Measurements from ENCODE around the gene ZC3H12A. TPM values are rescaled to one million over a fixed set of nuclear protein-coding genes. Genes with fewer than 3 reads are reported as not detected.

ZC3H12A gene
- polyA plus RNA-seq, 2 of the 4 experiments (the other 2 are of a cell fraction) = 16.3 to 23.1 TPM

DNA sequence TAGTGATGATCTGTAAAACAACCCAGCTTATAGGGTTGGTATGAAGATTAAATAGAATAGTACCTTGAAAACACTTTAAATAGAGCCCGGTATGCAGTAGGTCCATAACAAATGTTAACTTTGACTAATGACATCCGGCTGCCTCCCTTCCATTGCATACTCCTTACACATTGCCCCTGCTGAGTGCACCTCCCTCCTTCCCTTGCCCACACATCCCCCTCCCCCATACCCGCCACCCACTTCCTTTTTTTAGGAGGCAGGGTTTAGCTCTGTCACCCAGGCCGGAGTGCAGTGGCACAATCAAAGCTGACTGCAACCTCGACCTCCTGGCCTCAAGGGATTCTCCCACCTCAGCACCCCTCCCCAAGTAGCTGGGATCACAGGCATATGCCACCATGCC lies 24.4 kb upstream of the ZC3H12A start (continued):
- TF ChIP-seq, protein P1, sequence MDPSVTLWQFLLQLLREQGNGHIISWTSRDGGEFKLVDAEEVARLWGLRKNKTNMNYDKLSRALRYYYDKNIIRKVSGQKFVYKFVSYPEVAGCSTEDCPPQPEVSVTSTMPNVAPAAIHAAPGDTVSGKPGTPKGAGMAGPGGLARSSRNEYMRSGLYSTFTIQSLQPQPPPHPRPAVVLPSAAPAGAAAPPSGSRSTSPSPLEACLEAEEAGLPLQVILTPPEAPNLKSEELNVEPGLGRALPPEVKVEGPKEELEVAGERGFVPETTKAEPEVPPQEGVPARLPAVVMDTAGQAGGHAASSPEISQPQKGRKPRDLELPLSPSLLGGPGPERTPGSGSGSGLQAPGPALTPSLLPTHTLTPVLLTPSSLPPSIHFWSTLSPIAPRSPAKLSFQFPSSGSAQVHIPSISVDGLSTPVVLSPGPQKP (IDR thresholded peaks at IDR 0.05; ENCODE audit: low read depth, low read length) = no peak
- TF ChIP-seq MAZ (IDR thresholded peaks at IDR 0.05; ENCODE audit: borderline replicate concordance, low read depth, low read length) (no peak), RNF2 (IDR thresholded peaks at IDR 0.05; ENCODE audit: borderline replicate concordance, low read depth) (no peak), CBX2 (IDR thresholded peaks at IDR 0.05; ENCODE audit: borderline replicate concordance, low read depth) (no peak), EHMT2 (IDR thresholded peaks at IDR 0.05; ENCODE audit: low read depth) (no peak)

DNA sequence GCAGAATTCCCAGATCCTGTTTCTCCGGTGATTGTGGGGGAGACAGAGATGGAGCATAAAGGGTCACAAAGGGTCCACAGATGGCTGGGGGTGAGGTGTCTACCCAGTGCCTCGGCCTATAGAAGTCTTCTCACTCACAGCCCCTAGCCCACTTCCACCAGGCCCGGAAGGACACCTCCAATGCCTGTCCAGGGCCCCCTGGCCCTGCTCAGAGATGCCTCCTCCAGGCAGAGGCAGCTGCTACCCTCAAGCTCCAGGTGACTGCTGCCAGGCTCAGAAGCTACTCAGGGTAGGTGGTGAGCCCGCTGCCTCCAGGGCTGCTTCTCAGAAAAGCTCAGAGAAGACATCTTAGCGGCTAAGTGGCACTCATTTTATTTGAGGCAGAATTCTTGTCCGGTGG lies 22.0 kb upstream of the ZC3H12A start:
- Histone ChIP-seq H3K4me1 (peaks cover 50% of the 10 kb centered on the region), H3K4me2 (peak overlapping the region; percentile 28; the same call in 2 of the 3 replicates), H3K9me3 (no peaks in the 10 kb centered on the region), H3K4me3 (no peak overlapping the region), H3K27ac (peak overlapping the region; percentile 64 to 93)
- DNase-seq (ENCODE audit: low read depth in 1 of 2, low spot score in 1 of 2) = no peak
- TF ChIP-seq ESRRA (IDR thresholded peaks at IDR 0.05; ENCODE audit: borderline replicate concordance, low read length) (no peak), ZSCAN20 (CRISPR knock-in tag; IDR thresholded peaks at IDR 0.05) (no peak), HOXB13 (CRISPR knock-in tag; IDR thresholded peaks at IDR 0.05; ENCODE audit: low read depth) (no peak), TP53 (CRISPR knock-in tag; IDR thresholded peaks at IDR 0.05) (no peak), CEBPB (IDR thresholded peaks at IDR 0.05) (no peak), ZFP36 (IDR thresholded peaks at IDR 0.05; ENCODE audit: borderline replicate concordance, partially characterized antibody) (no peak), NPAS2 (CRISPR knock-in tag; IDR thresholded peaks at IDR 0.05; ENCODE audit: borderline replicate concordance) (no peak)
- POLR2A ChIA-PET = no interaction called here
- ATAC-seq = no peak
- 73% methylated on average over 3 of the region's 6 CpGs for WGBS (ENCODE audit: missing lambda C conversion rate)
- CTCF ChIA-PET = interaction anchor here (0.6 to 13.1 kb wide), 5 partner anchors 18 to 342 kb away, joined by 3 to 209 read pairs (median 3); partner anchors contain the start of gene ZC3H12A
- FAIRE-seq = no peak

GRCh38 chr1:37453647-37454046 lies 20.7 kb upstream of the ZC3H12A start:
- TF ChIP-seq HOXB5 (CRISPR knock-in tag; IDR thresholded peaks at IDR 0.05) = no peak
- TF ChIP-seq NR3C1 (IDR thresholded peaks at IDR 0.05) = no peak
- TF ChIP-seq CBX8 (IDR thresholded peaks at IDR 0.05) = no peak
- TF ChIP-seq, protein P2, sequence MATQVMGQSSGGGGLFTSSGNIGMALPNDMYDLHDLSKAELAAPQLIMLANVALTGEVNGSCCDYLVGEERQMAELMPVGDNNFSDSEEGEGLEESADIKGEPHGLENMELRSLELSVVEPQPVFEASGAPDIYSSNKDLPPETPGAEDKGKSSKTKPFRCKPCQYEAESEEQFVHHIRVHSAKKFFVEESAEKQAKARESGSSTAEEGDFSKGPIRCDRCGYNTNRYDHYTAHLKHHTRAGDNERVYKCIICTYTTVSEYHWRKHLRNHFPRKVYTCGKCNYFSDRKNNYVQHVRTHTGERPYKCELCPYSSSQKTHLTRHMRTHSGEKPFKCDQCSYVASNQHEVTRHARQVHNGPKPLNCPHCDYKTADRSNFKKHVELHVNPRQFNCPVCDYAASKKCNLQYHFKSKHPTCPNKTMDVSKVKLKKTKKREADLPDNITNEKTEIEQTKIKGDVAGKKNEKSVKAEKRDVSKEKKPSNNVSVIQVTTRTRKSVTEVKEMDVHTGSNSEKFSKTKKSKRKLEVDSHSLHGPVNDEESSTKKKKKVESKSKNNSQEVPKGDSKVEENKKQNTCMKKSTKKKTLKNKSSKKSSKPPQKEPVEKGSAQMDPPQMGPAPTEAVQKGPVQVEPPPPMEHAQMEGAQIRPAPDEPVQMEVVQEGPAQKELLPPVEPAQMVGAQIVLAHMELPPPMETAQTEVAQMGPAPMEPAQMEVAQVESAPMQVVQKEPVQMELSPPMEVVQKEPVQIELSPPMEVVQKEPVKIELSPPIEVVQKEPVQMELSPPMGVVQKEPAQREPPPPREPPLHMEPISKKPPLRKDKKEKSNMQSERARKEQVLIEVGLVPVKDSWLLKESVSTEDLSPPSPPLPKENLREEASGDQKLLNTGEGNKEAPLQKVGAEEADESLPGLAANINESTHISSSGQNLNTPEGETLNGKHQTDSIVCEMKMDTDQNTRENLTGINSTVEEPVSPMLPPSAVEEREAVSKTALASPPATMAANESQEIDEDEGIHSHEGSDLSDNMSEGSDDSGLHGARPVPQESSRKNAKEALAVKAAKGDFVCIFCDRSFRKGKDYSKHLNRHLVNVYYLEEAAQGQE (IDR thresholded peaks at IDR 0.05) = no peak
- TF ChIP-seq MAX (IDR thresholded peaks at IDR 0.05) = no peak
- no peak for TF ChIP-seq HOXB13 (CRISPR knock-in tag; IDR thresholded peaks at IDR 0.05; ENCODE audit: low read depth)
- no peak for TF ChIP-seq FOSB (CRISPR knock-in tag; IDR thresholded peaks at IDR 0.05)
- no peak for TF ChIP-seq MYC (IDR thresholded peaks at IDR 0.05; ENCODE audit: borderline replicate concordance, low read length)
- TF ChIP-seq EHMT2 (IDR thresholded peaks at IDR 0.05; ENCODE audit: low read depth) = no peak
- TF ChIP-seq CHD2 (IDR thresholded peaks at IDR 0.05; ENCODE audit: low read length, partially characterized antibody) = no peak
- no peak for TF ChIP-seq ZSCAN20 (CRISPR knock-in tag; IDR thresholded peaks at IDR 0.05)
- TF ChIP-seq, protein P3, sequence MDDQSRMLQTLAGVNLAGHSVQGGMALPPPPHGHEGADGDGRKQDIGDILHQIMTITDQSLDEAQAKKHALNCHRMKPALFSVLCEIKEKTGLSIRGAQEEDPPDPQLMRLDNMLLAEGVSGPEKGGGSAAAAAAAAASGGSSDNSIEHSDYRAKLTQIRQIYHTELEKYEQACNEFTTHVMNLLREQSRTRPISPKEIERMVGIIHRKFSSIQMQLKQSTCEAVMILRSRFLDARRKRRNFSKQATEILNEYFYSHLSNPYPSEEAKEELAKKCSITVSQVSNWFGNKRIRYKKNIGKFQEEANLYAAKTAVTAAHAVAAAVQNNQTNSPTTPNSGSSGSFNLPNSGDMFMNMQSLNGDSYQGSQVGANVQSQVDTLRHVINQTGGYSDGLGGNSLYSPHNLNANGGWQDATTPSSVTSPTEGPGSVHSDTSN (IDR thresholded peaks at IDR 0.05) = no peak
- TF ChIP-seq ESRRA (IDR thresholded peaks at IDR 0.05; ENCODE audit: borderline replicate concordance, low read length) = no peak
- TF ChIP-seq RFX5 (IDR thresholded peaks at IDR 0.05) = no peak
- no peak for ATAC-seq
- ChIA-PET POLR2A (no interaction called here), CTCF (interaction anchor here (0.6 to 13.1 kb wide), 17 partner anchors 9 to 533 kb away, joined by 3 to 209 read pairs (median 4); partner anchors contain the start of genes DNALI1, MEAF6 and ZC3H12A)
- no peak for DNase-seq (ENCODE audit: low read depth in 1 of 2, low spot score in 1 of 2)
- H3K9me3 ChIP-seq = no peaks in the 10 kb centered on the region
- no peak overlapping the region for H3K4me3 ChIP-seq
- H3K27ac ChIP-seq = peak overlapping the region; percentile 84 to 93
- FAIRE-seq = no peak
- WGBS (ENCODE audit: missing lambda C conversion rate) = 100% methylated on average over 1 of the region's 7 CpGs
- peaks cover 50% of the 10 kb centered on the region for H3K4me1 ChIP-seq
- H3K4me2 ChIP-seq = no peak overlapping the region
